ENCODE results near the gene FBXO4. TPM values are rescaled to one million over a fixed set of nuclear protein-coding genes. Genes with fewer than 3 reads are reported as not detected.

FBXO4 gene
- total and polyA plus RNA-seq, 2 donors (not counting 1 experiment from before 2014, with no cell fraction given): 7.6 to 17.9 TPM

- H3K27ac Mint-ChIP-seq: no peak overlapping the region
- no peak for DNase-seq
- Histone ChIP-seq H3K27ac (ENCODE audit: low read length in 2 of 2) (no peak overlapping the region), H3K36me3 (replicated peaks in 1 of 2; ENCODE audit: control extremely low read depth in 1 of 2, control insufficient read depth in 1 of 2, extremely low read depth in 1 of 2, insufficient read depth in 2 of 2, low read length in 1 of 2) (no peaks in the 10 kb centered on the region), H3K9me3 (ENCODE audit: control extremely low read depth in 1 of 3, control insufficient read depth in 2 of 3, insufficient read depth in 1 of 3, low read length in 2 of 3) (no peaks in the 10 kb centered on the region), H3K79me2 (ENCODE audit: control insufficient read depth, insufficient read depth, low read length) (no peaks in the 10 kb centered on the region), H2AFZ (ENCODE audit: insufficient read depth, low read depth, low read length, poor library complexity, severe bottlenecking) (no peak overlapping the region), H4K20me1 (ENCODE audit: control insufficient read depth, insufficient read depth, low read length, poor library complexity, severe bottlenecking) (no peaks in the 10 kb centered on the region), H3K4me3 (ENCODE audit: control extremely low read depth in 1 of 5, extremely low read depth in 1 of 5, insufficient read depth in 1 of 5, low read depth in 2 of 5, low read length in 4 of 5) (no peak overlapping the region), H3K9ac (ENCODE audit: low read length) (no peak overlapping the region), H3K27me3 (replicated peaks in 1 of 4; ENCODE audit: control extremely low read depth in 1 of 4, control insufficient read depth in 3 of 4, insufficient read depth in 4 of 4, low read length in 3 of 4) (peaks cover 0 to 27% (median 21%) of the 10 kb centered on the region in 4 experiments), H3K4me2 (replicated peaks; ENCODE audit: low read depth, low read length, poor library complexity, severe bottlenecking) (no peak overlapping the region), H3K4me1 (ENCODE audit: control insufficient read depth in 2 of 2, insufficient read depth in 2 of 2, low read length in 2 of 2) (no peaks in the 10 kb centered on the region)
- ChIA-PET POLR2A (no interaction called here), CTCF (no interaction called here)
- intact Hi-C loops (cut with micrococcal nuclease): no loop called here
- no peaks in the 10 kb centered on the region for H3K4me1 Mint-ChIP-seq
- H3K9me3 Mint-ChIP-seq (ENCODE audit: insufficient read depth): no peaks in the 10 kb centered on the region
- H3K4me3 Mint-ChIP-seq: no peak overlapping the region
- WGBS (ENCODE audit: insufficient coverage): 100% methylated on average over 2 of the region's 3 CpGs
- ATAC-seq (ENCODE audit: low read depth): no peak
- peaks cover 60% of the 10 kb centered on the region for H3K27me3 Mint-ChIP-seq
- TF ChIP-seq EZH2 (IDR thresholded peaks at IDR 0.05; ENCODE audit: borderline replicate concordance, insufficient read depth, low read depth, low read length, poor library complexity, severe bottlenecking): no peak
- TF ChIP-seq CTCF (IDR thresholded peaks at IDR 0.05): no peak
These were observed 31.8 kb upstream of the FBXO4 start for GRCh38 chr5:41893074-41893851.

GRCh38 chr5:41896230-41896629 lies 28.9 kb upstream of the FBXO4 start:
- Histone ChIP-seq H3K9ac (ENCODE audit: low read length) (no peak overlapping the region), H3K9me3 (ENCODE audit: control extremely low read depth in 1 of 3, control insufficient read depth in 2 of 3, insufficient read depth in 1 of 3, low read length in 2 of 3) (no peaks in the 10 kb centered on the region), H3K4me3 (ENCODE audit: control extremely low read depth in 1 of 5, extremely low read depth in 1 of 5, insufficient read depth in 1 of 5, low read depth in 2 of 5, low read length in 4 of 5) (no peak overlapping the region), H4K20me1 (ENCODE audit: control insufficient read depth, insufficient read depth, low read length, poor library complexity, severe bottlenecking) (no peaks in the 10 kb centered on the region), H3K79me2 (ENCODE audit: control insufficient read depth, insufficient read depth, low read length) (no peaks in the 10 kb centered on the region), H2AFZ (ENCODE audit: insufficient read depth, low read depth, low read length, poor library complexity, severe bottlenecking) (no peak overlapping the region), H3K27me3 (replicated peaks in 1 of 4; ENCODE audit: control extremely low read depth in 1 of 4, control insufficient read depth in 3 of 4, insufficient read depth in 4 of 4, low read length in 3 of 4) (peaks cover 0 to 22% (median 11%) of the 10 kb centered on the region in 4 experiments), H3K4me1 (ENCODE audit: control insufficient read depth in 2 of 2, insufficient read depth in 2 of 2, low read length in 2 of 2) (no peaks in the 10 kb centered on the region), H3K27ac (ENCODE audit: low read length in 2 of 2) (no peak overlapping the region), H3K4me2 (replicated peaks; ENCODE audit: low read depth, low read length, poor library complexity, severe bottlenecking) (no peak overlapping the region), H3K36me3 (replicated peaks in 1 of 2; ENCODE audit: control extremely low read depth in 1 of 2, control insufficient read depth in 1 of 2, extremely low read depth in 1 of 2, insufficient read depth in 2 of 2, low read length in 1 of 2) (no peaks in the 10 kb centered on the region)
- ChIA-PET CTCF (no interaction called here), POLR2A (no interaction called here)
- Mint-ChIP-seq H3K4me3 (no peak overlapping the region), H3K27ac (no peak overlapping the region), H3K4me1 (no peaks in the 10 kb centered on the region), H3K27me3 (peaks cover 48% of the 10 kb centered on the region), H3K9me3 (ENCODE audit: insufficient read depth) (no peaks in the 10 kb centered on the region)
- no peak for ATAC-seq (ENCODE audit: low read depth)
- TF ChIP-seq CTCF (IDR thresholded peaks at IDR 0.05) (no peak), EZH2 (IDR thresholded peaks at IDR 0.05; ENCODE audit: borderline replicate concordance, insufficient read depth, low read depth, low read length, poor library complexity, severe bottlenecking) (no peak)
- WGBS (ENCODE audit: insufficient coverage): 17% methylated on average over 2 of the region's 2 CpGs
- intact Hi-C loops (cut with micrococcal nuclease): no loop called here
- no peak for DNase-seq
